ENCODE results near the gene ZNF142.

The ZNF142 gene

DNA sequence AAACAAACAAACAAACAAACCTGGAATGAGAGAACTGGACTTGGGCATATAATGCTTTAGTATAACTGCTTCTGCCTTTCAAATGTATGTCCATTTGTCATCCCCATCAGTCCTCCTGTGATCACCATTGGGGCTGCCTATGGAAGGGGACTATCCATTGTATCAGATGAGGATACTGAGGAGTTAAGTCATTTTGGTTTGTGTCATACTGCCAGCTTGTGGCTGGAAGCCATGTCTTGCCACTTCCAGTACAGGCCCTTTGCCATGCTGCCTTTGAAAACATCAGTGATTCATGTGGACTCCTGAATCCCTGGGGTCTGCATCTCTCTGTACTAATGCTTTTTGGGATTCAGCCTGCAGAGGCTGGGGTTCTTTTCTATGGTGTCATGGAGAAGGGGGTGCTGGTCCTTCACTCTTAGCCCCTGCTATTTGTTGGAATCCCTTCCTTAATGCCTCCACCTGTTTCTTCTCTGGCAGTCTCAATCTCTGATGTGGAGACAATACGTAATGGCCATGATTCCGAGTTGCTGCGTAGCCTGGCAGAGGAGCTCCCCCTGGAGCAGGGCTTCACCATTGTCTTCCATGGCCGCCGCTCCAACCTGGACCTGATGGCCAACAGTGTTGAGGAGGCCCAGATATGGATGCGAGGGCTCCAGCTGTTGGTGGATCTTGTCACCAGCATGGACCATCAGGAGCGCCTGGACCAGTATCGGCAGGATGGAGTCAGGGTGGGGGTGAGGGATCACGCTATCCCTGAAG, 41.1 kb downstream of the ZNF142 start:
- H3K4me3 ChIP-seq (ENCODE audit: insufficient read length, low read depth), result no peak overlapping the region
- TF ChIP-seq ZNF274 (IDR thresholded peaks at IDR 0.05; ENCODE audit: low read depth, low read length) (no peak), SUZ12 (IDR thresholded peaks at IDR 0.05; ENCODE audit: extremely low read depth, insufficient read depth, insufficient read length) (no peak), YY1 (IDR thresholded peaks at IDR 0.05; ENCODE audit: insufficient read depth, insufficient read length) (no peak)
- DNase-seq (ENCODE audit: low read depth, low spot score), result no peak

DNA sequence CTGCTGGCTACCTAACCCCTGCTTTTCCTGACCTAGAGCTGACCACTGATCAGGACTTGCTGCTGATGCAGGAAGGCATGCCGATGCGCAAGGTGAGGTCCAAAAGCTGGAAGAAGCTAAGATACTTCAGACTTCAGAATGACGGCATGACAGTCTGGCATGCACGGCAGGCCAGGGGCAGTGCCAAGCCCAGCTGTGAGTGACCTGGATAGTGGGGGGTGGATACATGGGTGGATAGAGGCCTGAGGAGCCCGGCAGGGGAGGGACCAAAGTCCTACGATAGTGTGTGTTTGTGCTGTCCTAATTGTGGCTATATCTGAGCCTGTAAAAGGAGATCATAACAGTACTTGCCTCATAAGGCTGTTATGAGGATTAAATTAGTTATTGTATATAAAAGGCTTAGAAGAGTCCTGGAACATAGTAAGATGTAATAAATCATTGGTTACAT, 43.5 kb downstream of the ZNF142 start:
- TF ChIP-seq SUZ12 (IDR thresholded peaks at IDR 0.05; ENCODE audit: extremely low read depth, insufficient read depth, insufficient read length) (no peak), ZNF274 (IDR thresholded peaks at IDR 0.05; ENCODE audit: low read depth, low read length) (no peak), YY1 (IDR thresholded peaks at IDR 0.05; ENCODE audit: insufficient read depth, insufficient read length) (no peak)
- Histone ChIP-seq H3K27me3 (ENCODE audit: insufficient read depth, insufficient read length) (no peaks in the 10 kb centered on the region), H3K9me3 (ENCODE audit: insufficient read depth, low read length) (no peaks in the 10 kb centered on the region), H3K4me3 (ENCODE audit: insufficient read length, low read depth) (no peak overlapping the region), H3K9ac (ENCODE audit: insufficient read length, low read depth) (no peak overlapping the region), H3K4me1 (ENCODE audit: insufficient read depth, insufficient read length) (no peaks in the 10 kb centered on the region), H3K36me3 (ENCODE audit: insufficient read depth, insufficient read length, low read length) (no peaks in the 10 kb centered on the region)
- no peak for DNase-seq (ENCODE audit: low read depth, low spot score)

More for the DNA sequence above, 41.1 kb downstream of the ZNF142 start:
- Histone ChIP-seq H3K36me3 (ENCODE audit: insufficient read depth, insufficient read length, low read length) (no peaks in the 10 kb centered on the region), H3K4me1 (ENCODE audit: insufficient read depth, insufficient read length) (no peaks in the 10 kb centered on the region), H3K9ac (ENCODE audit: insufficient read length, low read depth) (no peak overlapping the region), H3K9me3 (ENCODE audit: insufficient read depth, low read length) (no peaks in the 10 kb centered on the region), H3K27me3 (ENCODE audit: insufficient read depth, insufficient read length) (no peaks in the 10 kb centered on the region)

DNA sequence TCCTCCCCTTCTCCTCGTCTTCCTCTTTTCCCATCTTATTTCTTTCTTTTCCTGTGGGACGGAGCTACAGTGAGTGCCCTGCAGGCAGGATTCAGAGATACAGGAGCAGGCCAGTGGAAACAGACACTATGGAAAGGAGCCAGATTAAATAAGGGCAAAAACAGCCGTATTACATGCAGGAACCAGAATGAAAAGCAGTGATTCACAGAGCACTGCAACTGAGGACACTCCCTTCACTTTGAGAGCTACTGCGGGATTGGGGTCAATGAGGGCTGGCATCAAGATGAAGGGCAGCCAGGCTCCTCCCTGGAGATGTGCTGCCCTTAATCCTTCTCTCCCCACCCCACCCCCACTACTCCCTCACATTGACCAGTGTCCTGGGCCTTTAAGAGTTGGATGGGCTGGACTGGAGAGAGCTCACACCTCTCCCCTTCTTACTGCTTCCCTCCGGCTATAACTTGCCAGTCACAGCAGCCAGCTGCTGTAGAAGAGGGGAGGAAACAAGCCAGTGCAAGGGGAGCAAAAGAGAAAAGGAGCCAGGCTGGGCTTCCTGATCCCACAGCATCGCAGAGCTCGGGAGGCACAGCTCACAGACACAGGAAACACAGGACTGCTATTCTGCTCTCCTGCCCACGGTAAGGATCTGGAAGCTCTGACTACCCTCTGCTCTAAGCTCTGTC, 51.8 kb downstream of the ZNF142 start, which contains the start of gene PLCD4:
Gene PLCD4 (plus strand): TSS at position 464 of the 680 bp plus-strand sequence. CDS start 7,841 bp downstream, outside the sequence.
- peak within 1 kb of the TSS; percentile 24 for H3K4me3 ChIP-seq (ENCODE audit: insufficient read length, low read depth)

DNA sequence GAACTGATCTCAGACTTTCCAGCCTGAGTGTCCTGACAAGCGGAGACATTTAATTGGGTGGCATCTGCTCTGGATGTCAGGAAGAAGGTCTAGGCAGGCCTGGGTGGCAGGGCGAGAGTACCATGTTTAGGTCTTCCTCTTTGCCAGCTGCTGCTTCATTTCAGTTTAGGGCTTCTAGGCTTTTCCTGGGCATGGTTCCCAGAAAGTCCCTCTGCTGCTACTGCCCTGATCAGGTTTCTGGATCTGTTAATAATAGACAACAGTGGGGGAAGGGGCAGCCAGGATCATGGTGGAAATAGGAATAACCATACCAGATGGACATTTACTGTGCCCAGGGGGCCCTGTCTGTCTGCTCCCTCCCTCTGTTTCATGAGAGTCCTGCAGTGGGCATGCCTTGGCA, 54.0 kb downstream of the ZNF142 start:
- no peak overlapping the region for H3K9ac ChIP-seq (ENCODE audit: insufficient read length, low read depth)
- no peak overlapping the region for H3K4me3 ChIP-seq (ENCODE audit: insufficient read length, low read depth)
- H3K36me3 ChIP-seq (ENCODE audit: insufficient read depth, insufficient read length, low read length), result no peaks in the 10 kb centered on the region
- H3K9me3 ChIP-seq (ENCODE audit: insufficient read depth, low read length), result no peaks in the 10 kb centered on the region
- DNase-seq (ENCODE audit: low read depth, low spot score), result no peak
- H3K4me1 ChIP-seq (ENCODE audit: insufficient read depth, insufficient read length), result peaks cover 7% of the 10 kb centered on the region
- TF ChIP-seq ZNF274 (IDR thresholded peaks at IDR 0.05; ENCODE audit: low read depth, low read length), result no peak
- TF ChIP-seq YY1 (IDR thresholded peaks at IDR 0.05; ENCODE audit: insufficient read depth, insufficient read length), result no peak
- no peak for TF ChIP-seq SUZ12 (IDR thresholded peaks at IDR 0.05; ENCODE audit: extremely low read depth, insufficient read depth, insufficient read length)
- no peaks in the 10 kb centered on the region for H3K27me3 ChIP-seq (ENCODE audit: insufficient read depth, insufficient read length)

More for the DNA sequence above, 51.8 kb downstream of the ZNF142 start, which contains the start of gene PLCD4:
- TF ChIP-seq ZNF274 (IDR thresholded peaks at IDR 0.05; ENCODE audit: low read depth, low read length) (no peak), YY1 (IDR thresholded peaks at IDR 0.05; ENCODE audit: insufficient read depth, insufficient read length) (no peak), SUZ12 (IDR thresholded peaks at IDR 0.05; ENCODE audit: extremely low read depth, insufficient read depth, insufficient read length) (no peak)
- Histone ChIP-seq H3K27me3 (ENCODE audit: insufficient read depth, insufficient read length) (no peaks in the 10 kb centered on the region), H3K9ac (ENCODE audit: insufficient read length, low read depth) (peak within 1 kb of the TSS; percentile 82), H3K4me1 (ENCODE audit: insufficient read depth, insufficient read length) (peaks cover 7% of the 10 kb centered on the region), H3K9me3 (ENCODE audit: insufficient read depth, low read length) (no peaks in the 10 kb centered on the region), H3K36me3 (ENCODE audit: insufficient read depth, insufficient read length, low read length) (no peaks in the 10 kb centered on the region)
- peak; percentile 6 for DNase-seq (ENCODE audit: low read depth, low spot score)
